ENCODE data around the gene STK10.

Gene STK10

GRCh38 chr5:172071309-172071875 is 116.6 kb downstream of the STK10 start:
- intact Hi-C loops (cut with DNase I) = no loop called here
- no peak for DNase-seq

DNA sequence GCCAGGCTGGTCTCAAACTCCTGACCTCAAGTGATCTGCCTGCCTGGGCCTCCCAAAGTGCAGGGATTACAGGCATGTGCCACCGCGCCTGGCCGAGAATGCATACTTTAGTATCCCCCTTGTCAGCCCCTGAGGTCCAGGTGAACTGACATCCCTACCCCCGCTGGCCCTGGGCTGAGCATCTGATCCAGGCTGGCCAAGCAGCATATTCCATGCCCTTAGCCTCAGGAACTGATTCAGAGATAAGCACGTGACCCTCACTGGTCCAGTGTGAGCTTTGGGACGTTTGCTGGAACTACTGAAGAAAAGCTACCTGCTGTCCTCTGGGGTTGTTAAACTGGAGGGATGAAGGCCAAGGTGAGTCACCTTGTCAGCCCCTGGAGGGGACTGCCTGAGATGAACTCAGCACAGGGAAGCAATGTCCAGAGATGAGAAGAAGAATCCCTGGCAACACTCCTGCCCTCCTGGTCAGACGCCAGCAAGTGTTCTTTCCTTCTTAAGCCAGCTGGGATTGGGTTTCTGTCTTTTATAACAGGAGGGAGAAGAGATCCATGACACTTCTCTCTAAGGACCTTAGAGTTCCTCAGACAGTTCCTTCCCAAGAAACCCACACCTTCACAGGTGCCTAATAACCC is 122.5 kb downstream of the STK10 start:
- intact Hi-C loops (cut with DNase I) = no loop called here

DNA sequence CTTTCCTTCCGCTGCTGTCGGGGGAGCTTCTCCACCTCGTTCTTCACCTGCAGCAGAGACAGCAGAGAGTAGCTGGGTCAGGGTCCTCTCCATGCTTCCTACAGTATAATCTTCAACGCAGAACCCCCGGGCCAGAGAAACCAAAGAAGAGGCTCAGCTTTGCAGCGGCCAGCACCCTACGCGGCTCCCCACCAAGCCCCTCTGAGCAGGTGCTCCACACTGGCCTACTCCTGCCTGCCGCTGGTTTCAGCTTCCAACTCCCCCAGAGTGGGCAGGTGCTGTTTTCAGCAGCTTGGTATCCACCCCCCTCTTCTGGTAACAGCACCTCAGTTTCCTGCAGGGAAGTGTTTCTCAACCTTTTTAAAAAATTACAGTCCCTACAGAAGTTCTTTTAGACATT is 123.3 kb downstream of the STK10 start:
- intact Hi-C loops (cut with DNase I) = no loop called here
- DNase-seq = no peak

More for the DNA sequence above, 122.5 kb downstream of the STK10 start:
- no peak for DNase-seq

DNA sequence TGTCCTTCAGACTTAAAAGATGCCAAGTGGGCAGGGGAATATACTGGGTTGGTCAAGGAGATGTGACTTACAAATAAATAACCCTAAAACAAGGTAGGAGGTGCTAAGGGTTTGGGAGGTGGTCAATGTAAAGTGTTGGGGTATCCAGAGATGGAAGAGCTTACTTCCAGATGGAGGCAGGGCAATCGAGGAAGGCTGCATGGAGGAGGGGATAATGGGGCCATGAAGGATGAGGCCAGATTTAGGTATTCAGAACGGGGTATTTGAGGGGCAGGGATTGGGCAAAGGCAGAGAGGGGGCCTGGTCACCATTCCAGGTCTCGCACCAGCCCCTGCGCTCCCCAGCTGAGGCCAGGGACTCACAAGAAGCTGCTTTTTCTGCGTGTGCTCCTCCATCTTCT is 123.7 kb downstream of the STK10 start:
- no peak for DNase-seq
- intact Hi-C loops (cut with DNase I) = no loop called here

GRCh38 chr5:172063463-172064235 is 124.4 kb downstream of the STK10 start:
- intact Hi-C loops (cut with DNase I) = no loop called here
- no peak for DNase-seq

- intact Hi-C loops (cut with DNase I) = no loop called here
- DNase-seq = no peak
Observed at GRCh38 chr5:172059661-172060100, 128.3 kb downstream of the STK10 start.

GRCh38 chr5:172058088-172058487 is 129.9 kb downstream of the STK10 start:
- DNase-seq = no peak
- intact Hi-C loops (cut with DNase I) = no loop called here

DNA sequence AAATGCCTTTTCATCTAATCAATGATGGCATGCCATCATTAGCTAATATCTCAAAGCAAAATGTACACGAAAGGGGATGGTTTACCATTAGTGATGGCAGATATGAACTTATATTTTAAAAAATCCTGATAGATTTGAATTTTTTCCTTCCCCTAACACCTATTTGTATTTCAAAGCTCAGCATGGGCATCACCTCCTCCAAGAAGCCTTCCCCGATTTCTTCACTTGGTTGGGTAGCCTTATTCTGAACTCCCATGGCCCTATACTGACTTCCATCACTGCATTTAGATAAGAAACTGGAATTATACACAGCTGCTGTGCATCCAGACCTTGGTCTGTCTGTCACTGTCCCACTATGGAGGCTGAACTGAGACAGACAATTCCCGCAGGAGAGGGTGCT is 132.0 kb downstream of the STK10 start:
- no peak for DNase-seq
- intact Hi-C loops (cut with DNase I) = no loop called here

DNA sequence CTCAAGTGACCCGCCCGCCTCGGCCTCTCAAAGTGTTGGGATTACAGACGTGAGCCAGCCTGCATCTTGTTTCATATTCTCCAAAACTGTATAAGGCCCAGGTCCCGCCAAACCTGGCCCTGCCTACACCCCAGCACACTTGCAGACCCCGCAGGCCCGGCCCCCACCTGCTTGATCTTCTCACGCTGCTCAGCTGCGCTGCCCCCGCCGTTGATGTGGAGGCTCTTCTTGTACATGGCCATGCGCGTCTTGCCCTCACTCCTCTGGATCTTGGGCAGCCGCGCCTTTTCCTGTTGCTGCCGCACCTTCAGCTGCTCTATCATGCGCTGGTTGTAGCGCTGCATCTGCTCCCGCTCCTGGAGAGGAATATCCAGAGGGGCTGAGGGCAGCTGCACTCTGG is 132.6 kb downstream of the STK10 start:
- intact Hi-C loops (cut with DNase I) = no loop called here
- no peak for DNase-seq

DNA sequence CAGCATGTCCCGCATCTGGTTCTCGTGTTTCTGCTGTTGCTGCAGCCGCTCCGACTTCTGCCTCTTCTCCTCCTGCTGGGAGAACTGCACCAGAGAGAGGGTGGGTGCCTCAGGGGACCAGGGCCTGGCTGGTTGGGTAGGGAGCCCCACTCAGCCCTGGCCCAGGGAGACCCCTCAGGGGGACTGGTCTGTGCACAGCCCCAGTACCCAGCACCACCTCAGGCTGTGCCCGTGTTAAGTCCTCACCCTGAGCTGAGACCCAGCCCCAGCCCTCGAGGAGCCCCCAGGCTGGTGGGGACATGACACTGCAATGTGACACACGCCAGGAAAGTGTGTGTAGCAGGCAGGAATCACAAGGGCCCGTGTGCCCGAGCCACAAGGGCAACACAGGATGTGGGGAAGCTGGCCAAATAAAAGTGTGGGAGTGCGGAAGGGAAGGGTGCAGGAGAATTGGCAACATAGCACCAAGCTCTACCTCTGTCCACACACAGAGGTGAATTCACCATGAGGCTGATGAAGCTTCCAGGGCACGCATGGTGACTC is 133.3 kb downstream of the STK10 start:
- no peak for DNase-seq
- intact Hi-C loops (cut with DNase I) = loop anchor here (5.0 kb wide), 1 partner anchor 48 kb away; no protein-coding TSS in a partner anchor

DNA sequence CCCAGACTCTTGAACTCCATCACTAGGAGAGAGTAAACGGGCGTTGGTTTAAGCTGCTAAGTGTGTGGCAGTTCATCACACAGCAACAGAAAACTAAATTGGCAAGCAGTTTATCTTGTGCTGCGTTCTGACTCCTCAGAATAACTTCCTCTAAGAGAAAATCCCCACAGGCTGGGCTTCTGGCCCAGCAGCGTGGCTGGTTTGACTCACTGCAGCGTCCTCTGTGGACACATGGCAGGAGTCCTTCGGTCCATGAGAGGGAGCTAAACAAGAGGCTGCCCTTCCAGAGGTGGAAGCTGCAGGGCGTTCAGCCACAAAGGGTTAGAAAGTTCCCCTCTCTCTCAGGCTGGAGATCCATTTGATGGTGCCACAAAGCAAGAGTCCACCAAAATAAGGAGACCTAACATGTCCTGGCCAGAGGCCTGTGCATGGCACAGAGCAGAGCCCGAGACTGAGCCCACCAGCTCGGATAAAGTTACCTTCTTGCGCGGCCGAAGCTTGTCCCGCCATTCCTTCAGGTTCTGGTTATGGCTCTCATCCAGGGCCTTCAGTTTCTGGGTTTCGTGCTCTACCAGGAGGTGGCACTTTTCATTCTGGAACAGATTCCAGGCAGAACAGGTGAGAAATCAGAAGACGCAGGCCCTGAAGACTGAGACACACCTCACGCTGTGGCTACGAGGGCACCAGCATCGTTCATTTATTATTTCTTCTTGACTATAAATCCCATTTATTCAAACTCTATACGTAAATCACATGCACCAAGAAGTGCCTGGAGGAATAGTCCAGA is 135.4 kb downstream of the STK10 start:
- intact Hi-C loops (cut with DNase I) = loop anchor here (5.0 kb wide), 1 partner anchor 50 kb away; no protein-coding TSS in a partner anchor
- DNase-seq = peak in 5 of 10 donors; percentile 41 to 91 (median 59)

DNA sequence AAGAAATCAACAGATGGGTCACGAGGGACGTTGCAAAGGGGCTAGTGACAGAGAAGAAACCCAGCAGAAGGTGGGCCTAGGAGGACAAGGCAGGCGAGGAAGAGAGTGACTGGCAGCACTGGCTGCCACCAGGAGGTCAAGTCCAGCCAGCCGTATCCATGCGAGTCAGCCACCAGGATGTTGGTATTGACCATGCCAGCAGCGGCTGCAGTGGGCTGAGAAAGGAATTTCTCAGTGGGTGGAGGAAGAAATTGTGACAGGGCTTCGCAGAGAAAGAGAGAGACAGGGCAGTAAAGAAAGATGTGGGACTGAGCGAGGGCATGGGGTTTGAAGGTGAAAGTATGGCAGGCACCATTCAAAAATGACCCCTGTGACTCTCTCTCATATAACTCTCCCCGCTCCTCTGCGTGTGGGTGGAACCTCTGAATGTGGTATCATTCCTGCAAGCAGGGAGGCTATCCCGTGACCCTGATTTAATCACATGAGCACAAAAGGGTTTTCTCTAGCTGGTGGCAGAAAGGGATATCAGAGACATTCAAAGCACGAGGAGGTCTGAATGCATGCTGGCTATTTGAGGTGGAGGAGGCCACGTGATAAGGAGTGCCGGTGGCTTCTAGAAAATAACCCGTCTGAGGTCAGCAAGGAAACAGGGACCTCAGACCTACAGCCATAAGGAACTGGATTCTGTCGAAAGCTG is 136.2 kb downstream of the STK10 start:
- no peak for DNase-seq
- intact Hi-C loops (cut with DNase I) = loop anchor here (5.0 kb wide), 1 partner anchor 51 kb away; no protein-coding TSS in a partner anchor

DNA sequence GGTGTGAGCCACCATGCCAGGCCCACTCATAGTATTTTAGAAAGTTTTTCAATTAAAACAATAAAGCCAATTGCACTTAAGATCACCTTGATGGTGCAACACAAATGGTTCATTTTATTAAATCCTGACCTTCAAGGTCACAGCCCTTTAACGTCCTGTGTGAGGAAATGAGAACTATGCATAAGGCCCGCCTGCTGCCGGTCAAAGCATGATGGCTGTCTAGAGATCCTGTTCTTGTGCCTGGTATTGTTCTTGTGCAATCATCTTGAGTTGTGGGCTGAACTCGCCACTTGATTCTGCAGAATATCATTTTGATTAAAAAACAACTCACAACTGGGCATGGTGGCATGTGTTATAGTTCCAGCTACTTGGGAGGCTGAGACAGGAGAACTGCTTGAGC is 137.9 kb downstream of the STK10 start:
- no peak for DNase-seq
- intact Hi-C loops (cut with DNase I) = loop anchor here (5.0 kb wide), 1 partner anchor 52 kb away; no protein-coding TSS in a partner anchor

- intact Hi-C loops (cut with DNase I) = no loop called here
Observed at GRCh38 chr5:172049226-172049796, 138.7 kb downstream of the STK10 start.

DNA sequence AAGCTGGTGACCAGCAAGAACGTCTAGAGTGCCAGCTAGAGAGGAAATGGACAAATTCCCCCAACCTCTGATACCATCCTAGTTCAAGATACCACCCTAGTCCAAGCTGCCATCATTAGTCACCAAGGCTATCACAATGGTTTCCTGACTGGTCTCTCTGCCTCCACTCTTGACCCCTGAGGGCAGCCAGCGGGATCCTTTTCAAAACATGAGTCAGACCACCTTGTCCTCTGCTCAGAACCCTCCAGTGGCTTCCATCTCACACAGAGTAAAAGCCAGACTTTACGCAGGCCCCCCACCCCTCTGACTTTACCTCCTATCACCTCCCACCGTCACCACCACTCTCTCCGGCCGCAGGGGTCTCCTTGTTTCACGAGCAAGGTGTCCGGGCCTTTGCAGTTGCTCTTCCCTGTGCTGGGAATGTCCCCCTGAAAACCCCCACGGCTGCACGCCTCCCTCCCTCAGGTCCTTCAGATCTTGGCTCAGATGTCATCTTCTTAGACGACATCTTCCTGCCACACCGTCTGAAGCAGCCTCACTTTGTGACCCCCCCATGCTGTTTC is 139.4 kb downstream of the STK10 start:
- intact Hi-C loops (cut with DNase I) = no loop called here
- no peak for DNase-seq

More at GRCh38 chr5:172049226-172049796, 138.7 kb downstream of the STK10 start:
- peak in 7 of 10 donors; percentile 24 to 92 (median 50) for DNase-seq

- intact Hi-C loops (cut with DNase I) = no loop called here
- DNase-seq = no peak
Observed at GRCh38 chr5:172048170-172048422, 139.9 kb downstream of the STK10 start.

DNA sequence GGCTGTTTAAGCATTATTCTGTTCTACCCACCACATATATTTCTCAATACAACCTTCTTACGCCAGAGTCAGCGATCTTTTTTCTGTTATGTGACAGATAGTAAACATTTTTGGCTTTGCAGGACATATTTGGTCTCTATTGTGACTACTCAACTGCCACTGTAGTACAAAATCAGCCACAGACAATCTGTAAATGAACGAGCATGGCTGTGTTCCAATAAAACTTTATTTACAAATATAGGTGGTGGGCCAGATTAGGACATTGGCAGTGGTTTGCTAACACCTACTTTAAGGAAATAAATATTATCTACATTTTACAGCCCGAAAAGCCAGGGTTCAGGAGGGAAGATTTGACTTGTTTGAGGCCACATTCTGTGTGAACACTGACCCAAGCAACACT is 141.4 kb downstream of the STK10 start:
- intact Hi-C loops (cut with DNase I) = no loop called here
- no peak for DNase-seq

DNA sequence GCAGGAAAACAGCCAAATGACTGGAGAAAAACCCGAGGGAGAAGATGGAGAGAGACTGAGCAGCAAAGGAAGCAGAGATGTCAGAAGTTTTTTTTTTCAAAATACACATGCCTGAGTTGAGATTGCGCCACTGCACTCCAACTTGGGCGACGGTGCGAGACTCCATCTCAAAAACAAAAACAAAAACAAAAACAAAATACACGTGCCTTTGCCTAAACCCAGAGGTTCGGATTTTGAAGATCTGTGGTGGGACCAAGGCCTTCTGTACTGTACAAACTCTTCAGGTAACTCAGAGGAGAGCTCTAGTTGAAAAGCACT is 142.8 kb downstream of the STK10 start:
- intact Hi-C loops (cut with DNase I) = no loop called here
- DNase-seq = no peak

DNA sequence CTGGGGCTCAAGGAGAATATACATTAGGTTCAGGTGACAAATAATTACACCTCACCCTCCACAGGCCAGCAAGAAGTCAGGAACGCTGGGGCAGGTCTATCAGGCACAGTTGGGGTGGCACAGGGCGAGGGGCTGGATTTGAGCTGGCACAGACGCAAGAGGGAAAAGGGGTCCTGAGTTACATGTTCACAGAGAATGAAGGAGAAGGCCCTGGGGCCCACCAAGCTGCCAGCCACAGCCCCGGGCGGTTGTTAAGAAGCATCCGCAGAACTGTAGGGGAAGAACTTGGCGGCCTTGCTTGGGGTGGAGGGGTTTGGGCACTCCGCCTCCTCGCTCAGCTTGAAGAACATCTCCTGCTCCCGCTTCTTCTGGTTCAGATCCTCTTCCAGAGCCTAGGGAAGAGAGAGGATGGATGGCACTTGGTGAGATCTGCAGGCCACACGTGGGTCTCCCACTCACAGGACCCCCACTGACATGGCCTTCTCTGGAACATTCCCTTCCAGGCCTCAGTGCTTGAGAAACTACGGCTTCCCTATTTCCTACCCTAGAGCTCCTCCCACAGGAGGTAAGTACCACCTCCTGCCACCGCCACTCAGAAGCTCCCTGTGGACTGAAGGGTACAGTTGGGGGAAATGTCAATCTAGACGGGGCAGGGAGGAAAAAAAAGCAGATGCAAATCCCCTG is 143.3 kb downstream of the STK10 start:
- no peak for DNase-seq
- intact Hi-C loops (cut with DNase I) = no loop called here
